BJ (cell line): ENCODE results near the gene CNIH3. TPM values are rescaled to one million over a fixed set of nuclear protein-coding genes. Genes with fewer than 3 reads are reported as not detected.

Source experiments
- CTCF ChIA-PET: fragments of 350-600 bp; formaldehyde crosslinking; extraction: SDS; loops from one replicate; lab custom pipeline; 2021; ENCODE audit warnings: antibody characterized with exemption, inconsistent platforms; lab: Yijun Ruan, JAX
- POLR2A ChIA-PET: fragments of 300-600 bp; sonication (Branson Sonifier 250); formaldehyde crosslinking; extraction: SDS; loops from one replicate; lab custom pipeline; 2021; ENCODE audit warnings: antibody characterized with exemption; lab: Charles Lee
- DNase-seq: peaks from one replicate; pipeline ENCODE4 v3.0.0-alpha.2; 2011; ENCODE audit warnings: low read depth
- H3K27me3 ChIP-seq: 2 replicates; pipeline ENCODE4 v1.6.0; 2011; ENCODE audit warnings: low read length; ENCODE audit not compliant: control insufficient read depth, insufficient read depth
- H3K36me3 ChIP-seq: 2 replicates; pipeline ENCODE4 v1.5.1; 2011; ENCODE audit warnings: low read length; ENCODE audit not compliant: control insufficient read depth, insufficient read depth
- H3K4me3 ChIP-seq: 2 replicates; pipeline ENCODE4 v1.5.1; 2011; ENCODE audit warnings: low read depth, mild to moderate bottlenecking, control low read depth, low read length
- CTCF ChIP-seq: IDR thresholded peaks from 2 replicates; pipeline ENCODE4 v1.5.1; 2011; ENCODE audit warnings: low read depth, mild to moderate bottlenecking, control low read depth, inconsistent platforms, low read length, moderate library complexity; ENCODE audit not compliant: insufficient read depth
- polyA plus RNA-seq: library from polyadenylated mRNA; depleted of rRNA; stranded (reverse); fragments of >200 nt; gene quantifications from 2 replicates; pipeline ENCODE4 v1.2.3, GENCODE V29; 2011

The CNIH3 gene
- polyA plus RNA-seq, 1 experiment = 2.9 TPM

- H3K4me3 ChIP-seq = no peak overlapping the region
- no peaks in the 10 kb centered on the region for H3K36me3 ChIP-seq
- DNase-seq = no peak
- CTCF ChIA-PET = interaction anchor here (1.1 to 1.4 kb wide), 3 partner anchors 9 to 38 kb away, joined by 3 to 5 read pairs (median 3); no protein-coding TSS in a partner anchor
- no peaks in the 10 kb centered on the region for H3K27me3 ChIP-seq
- POLR2A ChIA-PET = no interaction called here
- TF ChIP-seq CTCF = no peak
These were observed 79.9 kb downstream of the CNIH3 start for GRCh38 chr1:224696021-224696420.

DNA sequence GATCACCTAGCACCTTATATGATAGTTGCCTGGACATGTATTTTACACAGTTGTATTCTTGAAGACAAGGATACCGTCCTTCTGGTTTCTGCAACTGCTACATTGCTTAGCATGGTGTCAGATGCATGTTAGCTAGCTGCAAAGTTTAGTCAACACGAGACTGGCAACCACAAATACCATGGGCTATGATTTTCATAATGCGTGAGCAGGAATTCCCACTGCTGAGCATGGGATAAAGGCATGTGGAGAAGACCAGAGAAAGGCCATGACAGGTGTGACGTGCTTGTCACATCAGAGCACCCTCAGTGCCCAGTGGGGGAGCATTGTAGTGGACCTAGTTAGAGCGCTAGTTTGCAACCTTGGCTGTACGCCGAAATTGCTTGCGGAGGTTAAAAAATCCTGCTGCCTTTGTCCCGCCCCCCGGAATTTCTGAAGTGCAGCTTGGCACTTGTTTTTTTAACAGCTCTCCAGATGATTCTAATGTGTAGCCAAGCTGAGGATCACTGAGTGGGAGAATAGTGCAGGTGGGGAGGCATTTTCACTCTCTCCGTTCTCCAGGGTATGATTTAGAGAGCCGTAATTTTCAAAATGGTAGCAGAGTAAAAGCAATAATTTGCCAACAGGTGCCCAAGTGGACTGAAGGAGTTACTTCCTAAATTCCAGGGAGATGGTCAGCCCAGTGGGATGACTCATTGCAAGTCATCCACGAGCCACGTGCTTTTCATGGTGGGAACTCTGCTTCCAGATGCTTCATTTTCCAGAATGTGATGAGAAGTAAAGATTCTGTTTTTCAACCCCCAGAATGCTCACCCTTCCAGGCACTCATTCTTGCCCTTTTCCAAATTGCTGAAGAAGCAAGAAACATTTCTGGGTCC is 81.0 kb downstream of the CNIH3 start:
- no peak for TF ChIP-seq CTCF
- POLR2A ChIA-PET = no interaction called here
- Histone ChIP-seq H3K4me3 (no peak overlapping the region), H3K36me3 (no peaks in the 10 kb centered on the region), H3K27me3 (no peaks in the 10 kb centered on the region)
- DNase-seq = peak; percentile 41
- CTCF ChIA-PET = interaction anchor here (1.4 kb wide), 1 partner anchor 37 kb away, joined by 5 read pairs; no protein-coding TSS in a partner anchor

GRCh38 chr1:224698015-224698451 is 81.9 kb downstream of the CNIH3 start:
- Histone ChIP-seq H3K36me3 (no peaks in the 10 kb centered on the region), H3K4me3 (no peak overlapping the region), H3K27me3 (no peaks in the 10 kb centered on the region)
- POLR2A ChIA-PET = no interaction called here
- TF ChIP-seq CTCF = no peak
- no peak for DNase-seq
- CTCF ChIA-PET = no interaction called here

DNA sequence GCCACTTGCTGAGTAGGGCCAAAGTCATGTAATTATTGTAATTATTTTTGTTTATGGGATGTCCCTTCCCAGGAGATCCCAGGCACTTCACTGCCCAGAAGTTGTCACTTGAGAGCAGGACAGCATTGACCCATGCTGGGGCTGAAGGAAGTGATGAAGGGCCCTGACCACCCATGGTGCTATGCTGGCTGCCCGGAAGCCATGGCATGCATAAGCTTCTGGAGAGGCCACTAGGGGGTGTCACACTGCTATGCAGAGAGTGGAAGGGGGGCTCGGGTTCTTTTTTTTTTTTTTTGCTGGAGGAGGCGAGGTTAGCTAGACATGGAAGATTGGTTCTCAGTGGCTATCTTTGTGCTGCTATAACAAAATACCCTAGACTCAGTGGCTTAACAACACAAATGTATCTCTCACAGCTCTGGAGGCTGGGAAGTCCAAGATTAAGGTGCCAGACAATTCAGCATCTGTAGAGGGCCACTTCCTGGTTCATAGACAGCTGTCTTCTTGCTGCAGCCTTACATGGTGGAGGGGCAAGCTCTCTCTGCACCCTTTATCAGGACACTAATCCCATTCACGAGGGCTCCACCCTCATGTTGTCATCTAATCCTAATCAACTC is 84.9 kb downstream of the CNIH3 start:
- H3K27me3 ChIP-seq = no peaks in the 10 kb centered on the region
- no peak for DNase-seq
- peak; percentile 42 for TF ChIP-seq CTCF
- POLR2A ChIA-PET = no interaction called here
- no peak overlapping the region for H3K4me3 ChIP-seq
- H3K36me3 ChIP-seq = no peaks in the 10 kb centered on the region
- CTCF ChIA-PET = interaction anchor here (1.1 to 1.6 kb wide), 4 partner anchors 13 to 186 kb away, joined by 3 to 6 read pairs (median 4); no protein-coding TSS in a partner anchor

DNA sequence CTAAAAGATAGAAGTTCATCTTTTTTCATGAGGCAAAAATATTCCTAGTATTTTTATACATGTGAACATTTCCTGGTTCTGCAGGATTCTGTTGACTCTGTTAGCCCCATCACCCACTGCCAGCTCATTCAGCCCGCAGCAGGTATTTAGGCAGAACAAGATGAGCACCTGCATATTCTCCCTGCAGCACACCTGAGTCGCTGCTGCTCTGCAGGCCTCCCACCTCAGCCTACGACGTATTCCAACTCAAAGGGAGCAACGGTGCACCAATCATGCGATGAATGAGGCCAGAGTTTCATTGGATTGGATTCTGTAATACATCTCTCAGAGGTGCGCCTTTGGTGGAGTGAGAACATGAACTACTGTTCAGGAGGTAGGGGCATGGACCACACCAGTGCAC is 87.6 kb downstream of the CNIH3 start:
- CTCF ChIA-PET = interaction anchor here (1.6 kb wide), 1 partner anchor 148 kb away, joined by 5 read pairs; no protein-coding TSS in a partner anchor
- no peaks in the 10 kb centered on the region for H3K36me3 ChIP-seq
- DNase-seq = no peak
- no peak overlapping the region for H3K4me3 ChIP-seq
- POLR2A ChIA-PET = no interaction called here
- no peaks in the 10 kb centered on the region for H3K27me3 ChIP-seq
- no peak for TF ChIP-seq CTCF
